Loucy (cell line): ENCODE measurements around the gene PDE8A.

Source experiments
- EZH2phosphoT487 ChIP-seq: fragments of 200-600 bp; IDR thresholded peaks from 2 replicates; pipeline ENCODE4 v1.6.1; 2018; ENCODE audit warnings: antibody characterized with exemption, mild to moderate bottlenecking, moderate library complexity, borderline replicate concordance
- TF ChIP-seq, protein P1 (sequence below): fragments of 200-600 bp; sonication (generic); conservative IDR thresholded peaks from 2 replicates; pipeline ENCODE4 v1.5.1; 2014; ENCODE audit warnings: mild to moderate bottlenecking, antibody characterized with exemption, low read length

DNA sequence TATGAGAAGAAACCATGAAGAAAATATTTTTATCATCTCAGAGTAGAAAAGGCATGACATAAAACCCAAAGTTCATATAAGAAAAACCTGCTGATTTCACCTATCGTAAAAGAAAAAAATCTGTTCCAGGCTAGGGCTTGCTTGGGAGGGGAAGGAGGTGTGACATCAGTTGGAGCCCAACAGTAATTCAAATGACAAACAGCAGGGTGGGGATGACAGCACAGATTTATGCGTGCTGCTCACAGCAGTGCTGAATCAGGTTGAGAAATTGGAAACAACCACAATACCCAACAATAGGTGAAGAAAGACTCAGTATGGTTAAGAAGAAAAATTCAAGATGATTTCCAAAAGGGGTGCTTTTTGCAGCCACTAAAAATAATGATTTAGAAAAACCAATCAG lies 172.4 kb downstream of the PDE8A start:
- TF ChIP-seq, protein P1, sequence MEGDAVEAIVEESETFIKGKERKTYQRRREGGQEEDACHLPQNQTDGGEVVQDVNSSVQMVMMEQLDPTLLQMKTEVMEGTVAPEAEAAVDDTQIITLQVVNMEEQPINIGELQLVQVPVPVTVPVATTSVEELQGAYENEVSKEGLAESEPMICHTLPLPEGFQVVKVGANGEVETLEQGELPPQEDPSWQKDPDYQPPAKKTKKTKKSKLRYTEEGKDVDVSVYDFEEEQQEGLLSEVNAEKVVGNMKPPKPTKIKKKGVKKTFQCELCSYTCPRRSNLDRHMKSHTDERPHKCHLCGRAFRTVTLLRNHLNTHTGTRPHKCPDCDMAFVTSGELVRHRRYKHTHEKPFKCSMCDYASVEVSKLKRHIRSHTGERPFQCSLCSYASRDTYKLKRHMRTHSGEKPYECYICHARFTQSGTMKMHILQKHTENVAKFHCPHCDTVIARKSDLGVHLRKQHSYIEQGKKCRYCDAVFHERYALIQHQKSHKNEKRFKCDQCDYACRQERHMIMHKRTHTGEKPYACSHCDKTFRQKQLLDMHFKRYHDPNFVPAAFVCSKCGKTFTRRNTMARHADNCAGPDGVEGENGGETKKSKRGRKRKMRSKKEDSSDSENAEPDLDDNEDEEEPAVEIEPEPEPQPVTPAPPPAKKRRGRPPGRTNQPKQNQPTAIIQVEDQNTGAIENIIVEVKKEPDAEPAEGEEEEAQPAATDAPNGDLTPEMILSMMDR, result no peak
- no peak for TF ChIP-seq EZH2phosphoT487
